ENCODE data around the gene GDF2.
A peak's percentile ranks its signal among the peaks of the same experiment; 100 is the strongest.

The GDF2 gene

GRCh38 chr10:47297866-47298540 is 24.3 kb upstream of the GDF2 start:
- DNase-seq (ENCODE audit: low read depth, low spot score): no peak

GRCh38 chr10:47298715-47299114 is 23.5 kb upstream of the GDF2 start:
- no peak for TF ChIP-seq POLR2AphosphoS5 (IDR thresholded peaks at IDR 0.05; ENCODE audit: borderline replicate concordance, low read depth, low read length)
- no peak for TF ChIP-seq EZH2 (IDR thresholded peaks at IDR 0.05)
- TF ChIP-seq FOXP2 (optimal IDR thresholded peaks at IDR 0.05; ENCODE audit: control extremely low read depth, extremely low read length, insufficient read depth): no peak
- Histone ChIP-seq H3K27ac (no peak overlapping the region), H3K36me3 (ENCODE audit: insufficient read depth, low read length) (no peaks in the 10 kb centered on the region), H3K9me3 (ENCODE audit: low read depth, low read length) (no peaks in the 10 kb centered on the region), H3K4me3 (no peak overlapping the region), H3K9ac (ENCODE audit: insufficient read length) (no peak overlapping the region)
- DNase-seq (ENCODE audit: low read depth, low spot score): no peak

More at GRCh38 chr10:47297866-47298540, 24.3 kb upstream of the GDF2 start:
- no peaks in the 10 kb centered on the region for H3K36me3 ChIP-seq (ENCODE audit: insufficient read depth, low read length)
- H3K4me3 ChIP-seq: no peak overlapping the region
- H3K9ac ChIP-seq (ENCODE audit: insufficient read length): no peak overlapping the region
- H3K27ac ChIP-seq: no peak overlapping the region
- no peaks in the 10 kb centered on the region for H3K9me3 ChIP-seq (ENCODE audit: low read depth, low read length)
- TF ChIP-seq POLR2AphosphoS5 (IDR thresholded peaks at IDR 0.05; ENCODE audit: borderline replicate concordance, low read depth, low read length) (no peak), FOXP2 (optimal IDR thresholded peaks at IDR 0.05; ENCODE audit: control extremely low read depth, extremely low read length, insufficient read depth) (no peak), EZH2 (IDR thresholded peaks at IDR 0.05) (no peak)

- TF ChIP-seq POLR2AphosphoS5 (IDR thresholded peaks at IDR 0.05; ENCODE audit: borderline replicate concordance, low read depth, low read length) (no peak), EZH2 (IDR thresholded peaks at IDR 0.05) (no peak), FOXP2 (optimal IDR thresholded peaks at IDR 0.05; ENCODE audit: control extremely low read depth, extremely low read length, insufficient read depth) (no peak)
- H3K27ac ChIP-seq: no peak within 1 kb of the TSS
- no peak for DNase-seq (ENCODE audit: low read depth, low spot score)
- peak within 1 kb of the TSS; percentile 33; the same call in 1 of the 2 replicates for H3K4me3 ChIP-seq
- H3K36me3 ChIP-seq (ENCODE audit: insufficient read depth, low read length): no peaks in the 10 kb centered on the region
- no peak within 1 kb of the TSS for H3K9ac ChIP-seq (ENCODE audit: insufficient read length)
- H3K9me3 ChIP-seq (ENCODE audit: low read depth, low read length): no peaks in the 10 kb centered on the region
Observed at GRCh38 chr10:47299611-47300428, 22.4 kb upstream of the GDF2 start, which contains the start of gene GDF10. GDF10 (plus strand) TSS chr10:47300197; CDS start chr10:47300652, 455 bp downstream.

GRCh38 chr10:47300429-47300931 is 21.8 kb upstream of the GDF2 start:
- no peak for TF ChIP-seq POLR2AphosphoS5 (IDR thresholded peaks at IDR 0.05; ENCODE audit: borderline replicate concordance, low read depth, low read length)
- TF ChIP-seq FOXP2 (optimal IDR thresholded peaks at IDR 0.05; ENCODE audit: control extremely low read depth, extremely low read length, insufficient read depth): no peak
- TF ChIP-seq EZH2 (IDR thresholded peaks at IDR 0.05): no peak
- Histone ChIP-seq H3K4me3 (peak overlapping the region; percentile 33; the same call in 1 of the 2 replicates), H3K27ac (no peak overlapping the region), H3K36me3 (ENCODE audit: insufficient read depth, low read length) (no peaks in the 10 kb centered on the region), H3K9ac (ENCODE audit: insufficient read length) (no peak overlapping the region), H3K9me3 (ENCODE audit: low read depth, low read length) (no peaks in the 10 kb centered on the region)
- DNase-seq (ENCODE audit: low read depth, low spot score): no peak

GRCh38 chr10:47301833-47302232 is 20.4 kb upstream of the GDF2 start:
- H3K36me3 ChIP-seq (ENCODE audit: insufficient read depth, low read length): no peaks in the 10 kb centered on the region
- H3K9ac ChIP-seq (ENCODE audit: insufficient read length): no peak overlapping the region
- DNase-seq (ENCODE audit: low read depth, low spot score): no peak
- H3K4me3 ChIP-seq: no peak overlapping the region
- no peaks in the 10 kb centered on the region for H3K9me3 ChIP-seq (ENCODE audit: low read depth, low read length)
- H3K27ac ChIP-seq: no peak overlapping the region
- TF ChIP-seq EZH2 (IDR thresholded peaks at IDR 0.05) (no peak), FOXP2 (optimal IDR thresholded peaks at IDR 0.05; ENCODE audit: control extremely low read depth, extremely low read length, insufficient read depth) (no peak), POLR2AphosphoS5 (IDR thresholded peaks at IDR 0.05; ENCODE audit: borderline replicate concordance, low read depth, low read length) (no peak)

- Histone ChIP-seq H3K9me3 (ENCODE audit: low read depth, low read length) (no peaks in the 10 kb centered on the region), H3K9ac (ENCODE audit: insufficient read length) (no peak overlapping the region), H3K27ac (no peak overlapping the region), H3K36me3 (ENCODE audit: insufficient read depth, low read length) (no peaks in the 10 kb centered on the region), H3K4me3 (no peak overlapping the region)
- TF ChIP-seq EZH2 (IDR thresholded peaks at IDR 0.05) (no peak), FOXP2 (optimal IDR thresholded peaks at IDR 0.05; ENCODE audit: control extremely low read depth, extremely low read length, insufficient read depth) (no peak), POLR2AphosphoS5 (IDR thresholded peaks at IDR 0.05; ENCODE audit: borderline replicate concordance, low read depth, low read length) (no peak)
- DNase-seq (ENCODE audit: low read depth, low spot score): no peak
Observed at GRCh38 chr10:47303105-47303504, 19.1 kb upstream of the GDF2 start.

GRCh38 chr10:47303866-47304265 is 18.4 kb upstream of the GDF2 start:
- DNase-seq (ENCODE audit: low read depth, low spot score): no peak
- no peaks in the 10 kb centered on the region for H3K36me3 ChIP-seq (ENCODE audit: insufficient read depth, low read length)
- no peak overlapping the region for H3K27ac ChIP-seq
- no peak overlapping the region for H3K4me3 ChIP-seq
- H3K9ac ChIP-seq (ENCODE audit: insufficient read length): no peak overlapping the region
- TF ChIP-seq EZH2 (IDR thresholded peaks at IDR 0.05) (no peak), POLR2AphosphoS5 (IDR thresholded peaks at IDR 0.05; ENCODE audit: borderline replicate concordance, low read depth, low read length) (no peak), FOXP2 (optimal IDR thresholded peaks at IDR 0.05; ENCODE audit: control extremely low read depth, extremely low read length, insufficient read depth) (no peak)
- H3K9me3 ChIP-seq (ENCODE audit: low read depth, low read length): no peaks in the 10 kb centered on the region

- no peak for DNase-seq (ENCODE audit: low read depth, low spot score)
Observed at GRCh38 chr10:47305566-47305965, 16.7 kb upstream of the GDF2 start.

More at GRCh38 chr10:47305566-47305965, 16.7 kb upstream of the GDF2 start:
- Histone ChIP-seq H3K9ac (ENCODE audit: insufficient read length) (no peak overlapping the region), H3K4me3 (no peak overlapping the region), H3K9me3 (ENCODE audit: low read depth, low read length) (no peaks in the 10 kb centered on the region), H3K36me3 (ENCODE audit: insufficient read depth, low read length) (no peaks in the 10 kb centered on the region), H3K27ac (no peak overlapping the region)
- TF ChIP-seq FOXP2 (optimal IDR thresholded peaks at IDR 0.05; ENCODE audit: control extremely low read depth, extremely low read length, insufficient read depth): no peak
- no peak for TF ChIP-seq POLR2AphosphoS5 (IDR thresholded peaks at IDR 0.05; ENCODE audit: borderline replicate concordance, low read depth, low read length)
